Activated gamma-delta T cell treated with anti-CD3 and anti-CD28 coated beads, Interleukin-2, amount 50 U/mL, for 16 hours (primary cell): Measurements from ENCODE around the gene SNX10.

Experiments used
- DNase-seq: peaks from one replicate; pipeline ENCODE4 v3.0.0-alpha.2; 2020; ENCODE audit warnings: low read depth

SNX10 gene

GRCh38 chr7:26298472-26299058 lies 6.9 kb downstream of the SNX10 start:
- no peak for DNase-seq

GRCh38 chr7:26305090-26305868 lies 13.6 kb downstream of the SNX10 start:
- DNase-seq = no peak

DNA sequence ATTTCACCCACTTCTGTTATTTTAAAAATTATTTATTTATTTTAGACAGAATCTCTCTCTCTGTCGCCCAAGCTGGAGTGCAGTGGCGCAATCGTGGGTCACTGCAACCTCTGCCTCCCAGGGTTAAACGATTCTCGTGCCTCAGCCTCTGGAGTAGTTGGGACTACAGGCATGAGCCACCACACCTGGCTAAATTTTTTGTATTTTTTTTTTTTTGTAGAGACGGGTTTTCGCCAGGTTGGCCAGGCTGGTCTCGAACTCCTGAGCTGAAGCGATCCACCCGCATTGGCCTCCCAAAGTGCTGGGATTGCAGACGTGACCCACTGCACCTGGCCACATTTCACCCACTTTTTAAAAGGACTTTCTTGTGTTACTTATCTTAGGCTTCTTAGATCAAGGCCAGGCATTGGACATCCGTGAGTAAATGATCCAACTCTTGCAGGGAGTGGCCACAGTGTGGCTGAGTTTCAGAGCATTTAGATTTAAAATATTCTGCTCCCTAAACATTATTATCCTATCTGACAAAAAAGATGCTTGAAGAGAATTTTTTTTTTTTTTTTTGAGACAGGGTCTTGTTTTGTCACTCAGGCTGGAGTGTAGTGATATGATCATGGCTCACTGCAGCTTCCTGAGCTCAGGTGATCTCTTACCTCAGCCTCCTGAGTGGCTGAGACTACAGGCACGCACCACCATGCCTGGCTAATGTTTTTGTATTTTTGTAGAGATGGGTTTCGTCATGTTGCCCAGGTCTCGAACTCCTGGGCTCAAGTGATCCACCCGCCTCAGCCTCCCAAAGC lies 14.4 kb downstream of the SNX10 start:
- DNase-seq = no peak

DNA sequence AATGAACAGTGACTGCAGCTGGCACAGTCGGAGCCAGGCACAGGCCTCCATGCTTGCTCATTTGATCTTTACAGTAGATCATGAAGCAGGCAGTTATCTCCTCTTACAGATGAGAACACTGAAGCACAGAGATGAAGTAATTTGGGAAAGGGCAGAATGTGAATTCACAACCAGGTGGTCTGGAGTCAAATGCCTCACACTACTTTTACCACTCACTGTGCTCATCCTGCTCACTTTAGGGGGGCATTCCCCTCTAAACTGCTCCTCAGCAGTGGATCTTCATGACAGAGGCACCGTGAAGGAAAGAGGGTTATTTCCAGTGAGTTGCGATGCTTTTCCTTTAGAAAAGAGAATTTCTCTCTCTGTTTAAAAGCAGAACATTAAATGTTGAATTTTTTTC lies 15.1 kb downstream of the SNX10 start:
- DNase-seq = no peak

DNA sequence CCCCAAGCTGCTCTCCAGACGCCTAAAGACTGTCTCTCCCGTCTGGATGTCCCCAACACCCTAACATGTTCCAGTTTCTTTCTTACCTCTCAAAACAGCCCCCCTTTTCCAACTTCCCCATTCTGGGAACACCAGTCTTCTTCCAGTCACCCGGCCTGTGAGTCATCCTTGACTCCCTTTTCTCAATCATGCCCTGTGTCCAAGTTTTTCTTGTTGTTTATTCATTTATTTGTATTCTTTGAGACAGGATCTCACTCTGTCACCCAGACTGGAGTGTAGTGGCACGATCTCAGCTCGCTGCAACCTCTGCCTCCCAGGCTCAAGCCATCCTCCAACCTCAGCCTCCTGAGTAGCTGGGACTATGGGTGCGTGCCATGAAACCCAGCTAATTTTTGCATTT lies 15.6 kb downstream of the SNX10 start:
- no peak for DNase-seq

- DNase-seq = no peak
Observed at GRCh38 chr7:26307791-26308190, 16.1 kb downstream of the SNX10 start.

DNA sequence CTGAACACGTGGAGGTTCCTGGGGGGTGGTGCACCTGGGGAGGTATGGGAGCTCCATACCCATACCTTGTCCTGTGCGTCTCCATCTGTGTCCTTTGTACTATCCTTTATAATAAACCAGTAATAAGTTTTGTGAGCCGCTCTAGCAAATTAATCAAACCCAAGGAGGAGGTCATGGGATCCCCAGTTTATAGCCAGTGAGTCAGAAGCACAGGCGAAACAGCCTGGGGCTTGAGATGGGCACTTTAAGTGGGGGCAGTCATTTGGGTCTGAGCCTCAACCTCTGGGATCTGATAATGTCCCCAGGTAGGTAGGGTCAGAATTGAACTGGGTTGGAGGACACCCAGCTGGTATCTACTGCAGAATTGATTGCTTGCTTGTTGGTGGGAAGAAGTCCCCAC lies 16.9 kb downstream of the SNX10 start:
- DNase-seq = no peak

DNA sequence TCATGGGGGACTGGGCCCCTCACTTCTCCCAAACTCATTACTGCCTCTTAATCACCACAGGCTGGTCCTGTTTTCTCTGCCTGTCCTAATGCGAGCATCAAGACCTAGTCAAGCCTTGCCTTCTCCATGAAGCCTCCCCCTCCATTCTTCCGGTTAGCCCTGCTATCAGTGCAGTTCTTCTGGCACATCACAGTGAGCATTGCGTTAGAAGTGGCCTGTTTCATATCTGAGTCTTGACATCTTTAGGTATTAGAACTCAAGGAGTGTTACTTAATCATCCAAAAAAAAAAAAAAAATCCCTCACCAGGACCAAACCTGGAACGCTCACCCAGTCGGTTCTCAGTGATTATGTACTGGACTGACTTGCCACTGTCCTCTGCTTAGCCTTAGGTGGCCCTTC lies 17.4 kb downstream of the SNX10 start:
- DNase-seq = no peak

DNA sequence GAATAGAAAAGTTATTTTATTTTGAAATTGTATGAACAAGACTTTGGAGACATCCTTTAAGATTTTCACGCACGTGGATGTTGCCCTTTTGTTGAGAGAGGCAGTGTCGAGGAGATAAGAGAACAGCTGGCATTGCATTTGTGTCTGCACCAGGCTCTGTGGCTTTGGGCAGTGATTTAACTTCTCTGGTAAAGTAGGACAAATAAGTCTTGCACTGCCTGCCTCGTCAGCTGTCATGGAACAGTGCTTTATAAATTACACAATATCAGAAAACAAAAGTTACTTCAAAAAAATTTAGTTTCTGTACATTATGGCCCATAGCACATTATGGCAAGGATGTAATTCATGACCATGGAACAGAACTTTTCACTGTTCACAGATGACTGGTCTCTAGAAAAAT lies 20.1 kb downstream of the SNX10 start:
- no peak for DNase-seq

DNA sequence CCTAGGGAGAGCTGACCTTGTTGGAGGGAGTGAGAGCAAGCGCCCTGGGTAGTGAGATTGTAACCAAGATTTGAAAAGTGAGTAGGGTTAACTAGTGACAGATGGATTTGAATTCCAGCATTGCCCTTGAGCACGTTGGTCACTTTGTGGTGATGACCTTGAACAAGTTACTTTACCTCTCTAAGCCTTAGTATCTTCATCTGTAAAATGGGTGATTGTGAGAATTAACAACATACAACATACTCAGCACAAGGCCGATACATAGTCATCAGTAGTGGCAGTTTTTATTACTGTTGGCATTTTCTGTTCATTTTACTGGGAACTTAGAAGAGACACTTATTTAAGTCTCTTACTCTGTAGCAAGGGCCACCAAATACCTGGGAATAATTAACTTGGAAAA lies 25.5 kb downstream of the SNX10 start:
- no peak for DNase-seq

DNA sequence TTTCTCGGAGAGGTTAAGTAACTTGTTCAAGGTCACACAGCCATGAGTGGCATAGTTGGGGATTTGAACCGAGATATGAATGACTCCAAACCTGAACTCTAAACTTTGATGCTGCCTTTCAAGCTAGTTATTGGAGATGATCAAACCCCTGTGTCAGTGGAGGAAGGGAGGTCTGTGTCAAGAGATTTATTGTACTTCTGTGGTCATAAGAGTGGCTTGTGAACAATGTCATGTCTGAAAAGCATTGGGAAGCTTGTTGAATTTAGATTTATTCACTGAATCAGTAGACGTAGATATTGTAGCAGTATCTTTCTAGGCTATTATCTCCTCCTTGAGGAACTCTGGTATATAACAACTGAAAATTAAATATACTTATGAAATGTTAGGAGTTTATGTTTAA lies 27.3 kb downstream of the SNX10 start:
- DNase-seq = no peak

- DNase-seq = no peak
Observed at GRCh38 chr7:26319636-26320035, 28.0 kb downstream of the SNX10 start.

DNA sequence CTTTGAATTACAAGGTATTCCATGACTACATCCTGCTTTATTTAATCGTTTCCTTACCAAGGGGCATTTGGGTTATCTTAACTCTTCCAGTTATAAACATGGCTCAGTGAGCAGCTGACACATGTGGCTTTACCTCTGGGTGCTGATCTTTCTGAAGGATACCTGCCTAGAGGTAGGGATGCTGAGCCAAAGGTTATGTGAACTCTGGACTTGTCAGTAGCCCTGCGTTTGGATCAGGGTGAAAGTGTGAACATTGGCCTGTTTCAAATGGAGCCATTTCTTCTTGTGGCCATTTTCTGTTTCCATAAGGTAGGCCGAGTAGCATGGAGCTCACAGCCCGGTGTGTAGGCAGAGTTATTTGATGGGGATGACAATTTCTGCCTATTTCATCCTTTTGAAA lies 29.2 kb downstream of the SNX10 start:
- no peak for DNase-seq

GRCh38 chr7:26321435-26321834 lies 29.8 kb downstream of the SNX10 start:
- no peak for DNase-seq

DNA sequence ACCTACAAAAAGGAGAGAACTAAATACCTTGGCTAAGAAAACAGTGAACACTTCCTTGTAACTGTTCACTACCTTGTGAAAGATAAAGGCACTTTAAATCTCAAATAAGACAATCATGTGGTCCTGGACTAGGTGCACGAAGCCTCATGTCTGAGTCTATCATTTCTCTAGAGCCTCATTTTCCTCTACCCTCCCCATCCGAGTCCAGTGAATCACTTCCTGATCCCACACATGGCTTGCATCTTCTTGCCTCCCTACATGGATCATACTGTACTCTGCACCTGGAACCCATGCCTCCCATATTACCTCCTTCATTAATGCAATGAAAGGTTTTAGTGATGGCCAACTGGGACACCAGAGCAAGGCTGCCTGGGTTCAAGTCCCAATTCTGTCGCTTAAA lies 34.5 kb downstream of the SNX10 start:
- DNase-seq = no peak

DNA sequence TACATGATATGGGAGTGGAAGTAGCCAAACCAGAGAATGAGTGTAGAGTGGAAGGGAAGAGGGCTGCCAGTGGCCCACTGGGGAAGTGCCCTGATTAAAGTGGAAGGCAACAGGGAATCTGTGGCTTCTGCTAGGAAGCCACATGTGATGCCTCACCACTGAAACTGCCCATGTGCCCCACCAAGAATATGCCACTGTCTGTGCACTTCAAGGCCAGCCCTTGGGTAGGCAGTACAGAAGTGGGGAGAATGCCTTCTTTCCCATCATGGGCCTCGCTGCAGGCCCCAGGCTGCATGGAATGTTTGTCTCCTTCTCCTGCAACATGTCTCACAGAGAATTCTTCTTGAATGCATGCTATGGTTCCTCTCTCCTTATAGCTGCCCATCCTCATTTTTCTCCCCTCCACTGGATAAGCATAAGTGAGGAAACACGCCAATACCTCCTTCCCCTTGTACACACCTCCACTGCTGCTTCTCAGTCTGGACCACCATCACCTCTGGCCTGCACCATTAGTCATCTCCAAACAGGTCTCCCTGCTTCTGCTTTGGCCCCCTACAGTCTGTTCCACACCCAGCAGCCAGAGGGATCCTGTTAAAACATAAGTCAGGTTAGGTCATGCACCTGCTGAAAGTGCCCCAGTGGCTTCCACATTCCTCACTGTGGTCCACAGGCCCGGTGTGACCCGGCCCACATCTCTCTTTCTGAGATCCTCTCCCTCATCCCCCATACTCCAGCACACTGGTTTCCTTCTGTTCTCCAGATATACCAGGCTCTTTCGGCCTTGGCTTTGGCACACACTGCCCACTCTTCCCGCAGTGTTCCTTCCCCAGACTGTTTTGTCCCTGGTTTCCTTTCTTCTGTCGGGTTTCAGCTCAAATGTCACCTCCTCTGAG lies 37.1 kb downstream of the SNX10 start:
- no peak for DNase-seq

DNA sequence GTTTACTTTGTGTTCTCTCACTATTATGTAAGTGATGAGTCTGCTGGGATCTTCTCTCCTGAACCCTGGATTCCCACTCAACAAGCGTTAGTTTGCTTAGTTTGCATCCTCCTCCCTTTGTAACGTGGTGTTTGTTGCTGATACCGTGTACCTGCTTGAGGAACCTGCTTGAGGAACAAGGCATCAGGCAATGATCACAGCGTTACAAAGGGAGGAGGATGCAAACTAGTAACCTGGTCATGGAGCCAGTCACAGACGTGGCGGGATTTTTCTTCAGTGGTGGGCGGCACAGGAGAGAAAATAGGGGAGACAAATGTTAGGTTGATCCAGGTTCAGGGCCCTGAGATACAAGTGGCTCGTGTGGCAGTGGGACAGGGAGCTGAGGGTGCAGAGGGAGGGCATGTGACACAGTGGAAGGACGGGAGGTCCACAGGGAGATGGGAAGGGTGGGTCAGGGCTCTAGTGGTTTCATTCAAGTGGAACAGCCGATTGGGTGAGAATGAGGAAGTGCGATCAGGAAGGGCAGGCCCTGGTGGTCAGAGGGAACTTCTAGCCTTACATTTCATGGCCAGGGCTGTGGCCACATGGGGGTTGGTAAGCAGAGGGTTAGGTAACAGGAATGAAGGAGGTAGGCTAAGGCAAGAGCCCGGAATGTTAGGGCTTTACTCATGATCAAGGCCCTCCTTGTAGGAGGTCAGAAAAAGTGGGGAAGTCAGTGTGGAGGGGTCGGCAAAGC lies 38.0 kb downstream of the SNX10 start:
- no peak for DNase-seq

GRCh38 chr7:26331113-26331512 lies 39.5 kb downstream of the SNX10 start:
- DNase-seq = no peak

DNA sequence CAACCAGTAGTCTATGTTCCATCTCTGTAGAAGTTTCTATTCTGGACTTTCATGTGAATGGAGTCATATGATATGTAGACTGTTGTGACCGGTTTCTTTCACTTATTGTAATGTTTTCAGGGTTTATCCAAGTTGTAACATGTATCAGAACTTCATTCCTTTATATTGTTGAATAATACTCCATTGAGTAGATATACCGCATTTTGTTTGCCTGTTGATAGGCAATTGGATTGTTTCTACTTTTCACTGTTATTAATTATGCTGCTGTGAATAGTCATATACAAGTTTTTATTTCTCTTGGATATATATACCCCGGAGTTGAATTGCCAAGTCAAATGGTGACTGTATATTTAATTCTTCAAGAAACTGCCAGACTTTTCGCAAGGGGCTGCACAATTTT lies 40.1 kb downstream of the SNX10 start:
- DNase-seq = no peak

- DNase-seq = no peak
Observed at GRCh38 chr7:26332698-26333097, 41.0 kb downstream of the SNX10 start.

- DNase-seq = no peak
Observed at GRCh38 chr7:26334166-26334859, 42.7 kb downstream of the SNX10 start.
